Lower leg skin (tissue), 3 donors: Measurements from ENCODE around the gene IL21.

ENCODE experiments used
- POLR2A ChIP-seq, 2 donors: fragments of 450-650 bp; IDR thresholded peaks; one replicate each; pipeline ENCODE4 v1.6.1; 2016 to 2017; ENCODE audit warnings: antibody characterized with exemption in 2 of 2, mild to moderate bottlenecking in 1 of 2, moderate library complexity in 1 of 2
- TF ChIP-seq, protein P1 (sequence below), 3 donors: fragments of 450-650 bp; IDR thresholded peaks; one replicate each; pipeline ENCODE4 v1.5.1; 2016; ENCODE audit warnings: antibody characterized with exemption in 3 of 3, mild to moderate bottlenecking in 3 of 3, moderate library complexity in 2 of 3

DNA sequence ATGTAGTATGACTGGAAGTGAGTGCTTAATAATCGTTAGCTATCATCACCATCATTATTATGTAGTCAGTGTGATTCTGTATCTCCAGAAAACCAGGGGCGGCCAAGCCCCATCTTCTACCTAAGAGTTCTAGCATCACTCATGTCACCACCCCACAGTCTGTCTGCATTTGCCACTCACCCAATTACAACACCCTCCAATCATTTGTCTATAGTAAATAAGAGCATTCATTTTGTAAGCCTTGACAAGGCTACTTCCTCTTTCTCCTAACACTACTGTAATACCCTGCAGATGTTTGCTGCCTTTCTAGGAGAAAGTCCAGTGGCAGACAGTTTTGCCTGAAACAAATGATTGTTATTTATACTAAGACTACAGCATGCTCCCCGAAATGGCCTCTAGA lies 15.8 kb upstream of the IL21 start:
- TF ChIP-seq, protein P1, sequence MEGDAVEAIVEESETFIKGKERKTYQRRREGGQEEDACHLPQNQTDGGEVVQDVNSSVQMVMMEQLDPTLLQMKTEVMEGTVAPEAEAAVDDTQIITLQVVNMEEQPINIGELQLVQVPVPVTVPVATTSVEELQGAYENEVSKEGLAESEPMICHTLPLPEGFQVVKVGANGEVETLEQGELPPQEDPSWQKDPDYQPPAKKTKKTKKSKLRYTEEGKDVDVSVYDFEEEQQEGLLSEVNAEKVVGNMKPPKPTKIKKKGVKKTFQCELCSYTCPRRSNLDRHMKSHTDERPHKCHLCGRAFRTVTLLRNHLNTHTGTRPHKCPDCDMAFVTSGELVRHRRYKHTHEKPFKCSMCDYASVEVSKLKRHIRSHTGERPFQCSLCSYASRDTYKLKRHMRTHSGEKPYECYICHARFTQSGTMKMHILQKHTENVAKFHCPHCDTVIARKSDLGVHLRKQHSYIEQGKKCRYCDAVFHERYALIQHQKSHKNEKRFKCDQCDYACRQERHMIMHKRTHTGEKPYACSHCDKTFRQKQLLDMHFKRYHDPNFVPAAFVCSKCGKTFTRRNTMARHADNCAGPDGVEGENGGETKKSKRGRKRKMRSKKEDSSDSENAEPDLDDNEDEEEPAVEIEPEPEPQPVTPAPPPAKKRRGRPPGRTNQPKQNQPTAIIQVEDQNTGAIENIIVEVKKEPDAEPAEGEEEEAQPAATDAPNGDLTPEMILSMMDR (IDR thresholded peaks at IDR 0.05), result no peak
- TF ChIP-seq POLR2A (IDR thresholded peaks at IDR 0.05), result no peak
